ENCODE results near the gene ZDHHC14.
"Not testable (repeated sequence)": the region's sequence is repeated elsewhere in the genome, so short reads cannot be mapped to it uniquely, and the experiment has no call there.

The ZDHHC14 gene

GRCh38 chr6:157679605-157680580 is 298.9 kb downstream of the ZDHHC14 start:
- DNase-seq = no peak

- no peak for DNase-seq
Measured at GRCh38 chr6:157681041-157681650, 300.2 kb downstream of the ZDHHC14 start.

- DNase-seq = no peak
Measured at GRCh38 chr6:157682856-157683481, 302.0 kb downstream of the ZDHHC14 start.

- no peak for DNase-seq
Measured at GRCh38 chr6:157683707-157684106, 302.7 kb downstream of the ZDHHC14 start.

GRCh38 chr6:157684620-157685299 is 303.8 kb downstream of the ZDHHC14 start:
- no peak for DNase-seq

GRCh38 chr6:157685596-157686280 is 304.7 kb downstream of the ZDHHC14 start:
- DNase-seq = no peak

- DNase-seq = no peak
Measured at GRCh38 chr6:157688275-157688959, 307.4 kb downstream of the ZDHHC14 start.

- no peak for DNase-seq
Measured at GRCh38 chr6:157688960-157689599, 308.1 kb downstream of the ZDHHC14 start.

GRCh38 chr6:157689875-157690274 is 308.9 kb downstream of the ZDHHC14 start:
- no peak for DNase-seq

- DNase-seq = no peak
Measured at GRCh38 chr6:157690441-157691210, 309.6 kb downstream of the ZDHHC14 start.

- DNase-seq = not testable (repeated sequence)
Measured at GRCh38 chr6:157691621-157692020, 310.6 kb downstream of the ZDHHC14 start.

GRCh38 chr6:157693867-157694266 is 312.9 kb downstream of the ZDHHC14 start:
- DNase-seq = no peak

- DNase-seq = no peak
Measured at GRCh38 chr6:157695301-157696040, 314.5 kb downstream of the ZDHHC14 start.

- no peak for DNase-seq
Measured at GRCh38 chr6:157699777-157700636, 319.0 kb downstream of the ZDHHC14 start.

GRCh38 chr6:157706351-157706750 is 325.4 kb downstream of the ZDHHC14 start:
- not testable (repeated sequence) for DNase-seq

- DNase-seq = no peak
Measured at GRCh38 chr6:157706883-157707282, 325.9 kb downstream of the ZDHHC14 start.

- no peak for DNase-seq
Measured at GRCh38 chr6:157707576-157707975, 326.6 kb downstream of the ZDHHC14 start.

GRCh38 chr6:157708239-157708638 is 327.2 kb downstream of the ZDHHC14 start:
- no peak for DNase-seq

GRCh38 chr6:157708933-157709332 is 327.9 kb downstream of the ZDHHC14 start:
- no peak for DNase-seq
